GM19043 (cell line): Measurements from ENCODE around the gene CGNL1.

Experiments
- ATAC-seq: cut with Tn5 transposase; IDR thresholded peaks from one replicate; pipeline ENCODE4 v1.9.1; 2021; ENCODE audit warnings: low read depth; ENCODE audit not compliant: unreplicated experiment

Gene CGNL1

DNA sequence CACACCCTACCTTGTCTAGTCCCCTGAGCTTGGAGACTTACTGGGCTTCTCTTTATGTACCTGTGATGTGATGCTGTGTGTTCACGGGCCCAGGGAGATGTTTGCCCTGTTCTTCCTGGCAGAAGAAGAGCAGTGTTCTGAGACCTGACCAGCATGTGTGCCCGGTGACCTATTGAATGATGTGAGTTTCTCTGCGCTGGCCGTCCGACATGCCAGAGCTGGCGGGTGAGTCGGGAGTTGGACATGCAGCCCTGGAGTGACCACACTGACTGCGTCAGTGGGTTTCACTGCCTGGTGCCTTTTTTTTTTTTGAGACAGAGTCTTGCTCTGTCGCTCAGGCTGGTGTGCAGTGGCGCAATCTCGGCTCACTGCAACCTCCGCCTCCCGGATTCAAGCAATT lies 42.3 kb downstream of the CGNL1 start:
- ATAC-seq, result no peak

DNA sequence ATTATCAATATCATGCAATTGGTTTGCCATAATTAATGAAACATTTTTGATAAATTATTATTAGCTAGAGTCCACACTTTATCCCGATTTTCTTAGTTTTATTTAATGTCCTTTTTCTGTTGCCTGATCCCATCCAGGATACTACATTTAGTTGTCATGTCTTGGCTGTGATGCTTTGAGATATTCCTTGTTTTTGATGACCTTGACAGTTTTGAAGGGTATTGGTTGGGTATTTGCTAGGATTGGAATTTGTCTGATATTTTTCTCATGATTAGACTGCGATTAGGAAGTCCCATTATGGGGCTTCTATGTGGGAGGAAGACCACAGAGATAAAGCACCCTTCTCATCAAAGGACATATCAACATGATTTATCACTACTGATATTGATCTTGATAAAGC lies 43.0 kb downstream of the CGNL1 start:
- no peak for ATAC-seq

- no peak for ATAC-seq
These were observed 44.8 kb downstream of the CGNL1 start for GRCh38 chr15:57421110-57421509.

DNA sequence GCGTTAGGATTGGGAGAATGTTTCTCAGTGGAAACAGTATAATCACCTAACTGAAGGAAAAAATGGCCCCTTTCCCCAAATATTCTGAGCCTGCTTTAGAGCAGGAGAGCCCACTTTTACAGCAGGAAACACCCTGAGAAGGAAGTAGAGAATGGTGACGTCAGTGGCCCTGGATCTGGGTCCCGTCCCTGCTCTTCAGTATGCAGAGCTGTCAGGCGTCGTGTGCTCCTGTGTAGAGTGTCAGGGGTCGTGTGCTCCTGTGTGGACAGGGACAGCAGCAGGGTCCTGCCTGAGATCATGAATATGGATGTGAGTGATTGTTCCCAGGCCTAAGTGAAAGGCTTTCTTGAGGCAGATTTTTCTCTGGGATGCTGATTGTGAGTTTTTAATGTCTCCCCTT lies 45.2 kb downstream of the CGNL1 start:
- ATAC-seq, result no peak

DNA sequence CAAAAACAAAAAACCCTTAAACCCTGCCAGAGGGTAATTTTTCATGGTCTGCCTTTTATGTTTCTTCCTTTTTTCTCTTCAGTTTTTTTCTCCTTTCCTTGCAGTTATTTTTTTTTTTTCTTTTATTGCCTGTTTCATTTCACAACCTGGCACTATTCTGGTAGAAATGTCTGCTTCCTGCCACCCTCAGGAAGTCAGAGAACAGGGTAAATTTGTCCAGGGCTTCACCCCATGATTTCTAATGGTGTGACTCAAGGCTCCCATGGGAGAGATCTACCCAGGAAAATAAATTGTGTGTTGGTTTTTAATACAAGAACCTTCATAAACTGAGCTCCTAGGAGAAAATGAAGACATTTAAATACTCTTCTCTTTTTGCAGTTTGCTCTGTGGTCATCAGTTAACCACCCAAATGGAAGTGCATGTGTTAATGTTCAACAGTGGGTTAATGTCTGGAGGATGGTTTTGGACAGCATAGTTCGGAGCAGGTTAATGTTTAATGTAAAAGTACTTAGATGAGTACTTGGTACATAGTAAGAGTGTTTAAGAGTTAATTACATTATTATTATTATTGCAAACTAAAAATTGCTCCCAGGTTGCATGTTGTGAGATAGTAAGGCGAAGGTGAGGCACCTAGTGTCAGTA lies 45.9 kb downstream of the CGNL1 start:
- peak; percentile 96 for ATAC-seq

GRCh38 chr15:57423599-57424140 lies 47.4 kb downstream of the CGNL1 start:
- no peak for ATAC-seq

GRCh38 chr15:57424628-57425405 lies 48.5 kb downstream of the CGNL1 start:
- ATAC-seq, result no peak

DNA sequence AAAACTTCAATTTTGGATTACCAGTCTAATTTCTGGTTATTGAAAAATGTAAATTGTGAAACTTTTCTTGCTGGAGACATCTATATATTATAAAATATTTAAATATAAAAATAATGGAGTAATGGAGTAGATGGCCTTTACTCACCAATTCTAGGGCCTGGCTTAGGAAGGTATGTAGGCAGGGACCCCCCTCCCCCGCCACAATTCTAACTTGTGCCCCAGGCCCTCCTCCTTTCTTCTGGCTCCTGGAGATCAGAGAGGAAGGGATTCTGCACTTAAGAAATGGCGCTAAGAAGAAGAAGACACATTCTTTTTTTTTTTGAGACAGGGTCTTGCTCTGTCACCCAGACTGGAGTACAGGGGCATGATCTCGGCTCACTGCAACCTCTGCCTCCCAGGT lies 49.5 kb downstream of the CGNL1 start:
- ATAC-seq, result no peak

DNA sequence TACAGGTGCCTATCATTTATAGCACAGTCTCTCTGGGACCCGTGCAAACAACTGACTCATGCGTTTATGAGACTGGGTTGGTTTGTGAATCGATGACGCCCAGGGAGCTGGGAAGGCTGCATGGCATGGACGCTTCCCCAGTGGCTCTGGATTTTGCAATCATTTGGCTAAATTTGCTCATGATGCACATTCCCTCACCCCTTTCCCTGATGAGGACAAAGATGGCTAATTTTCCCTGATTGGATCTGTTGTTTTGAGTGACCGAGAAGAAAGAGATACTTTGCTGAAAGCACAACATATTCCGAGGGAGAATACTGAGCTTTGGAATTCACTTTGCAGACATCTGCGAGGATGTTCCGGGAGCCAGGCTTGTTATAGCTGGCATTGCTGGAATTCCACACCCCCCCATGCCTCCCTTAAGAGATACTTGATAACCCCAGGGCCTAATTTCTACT lies 51.1 kb downstream of the CGNL1 start:
- no peak for ATAC-seq

GRCh38 chr15:57432141-57432741 lies 55.9 kb downstream of the CGNL1 start:
- ATAC-seq, result no peak

- no peak for ATAC-seq
These were observed 59.9 kb downstream of the CGNL1 start for GRCh38 chr15:57436166-57436565.

DNA sequence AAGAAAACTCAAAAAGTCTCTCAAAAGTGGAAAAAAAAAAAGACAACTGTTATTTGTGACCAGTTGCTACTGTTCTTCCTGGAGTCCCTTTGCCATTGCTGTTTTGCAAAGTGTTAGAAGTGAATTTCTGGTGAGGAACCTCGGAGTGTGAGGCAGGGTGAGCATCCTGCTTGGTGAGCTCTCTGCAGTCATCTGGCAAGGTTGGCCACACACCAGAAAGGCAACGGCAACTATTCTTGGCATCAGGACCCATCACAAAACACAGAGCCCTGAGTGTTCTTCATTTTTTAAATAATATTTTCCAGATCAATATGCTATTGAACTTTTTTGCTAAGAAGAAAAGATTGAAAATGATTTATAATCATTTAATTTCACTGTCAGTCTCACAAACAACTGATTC lies 60.7 kb downstream of the CGNL1 start:
- no peak for ATAC-seq

GRCh38 chr15:57437564-57437963 lies 61.3 kb downstream of the CGNL1 start:
- ATAC-seq, result no peak

DNA sequence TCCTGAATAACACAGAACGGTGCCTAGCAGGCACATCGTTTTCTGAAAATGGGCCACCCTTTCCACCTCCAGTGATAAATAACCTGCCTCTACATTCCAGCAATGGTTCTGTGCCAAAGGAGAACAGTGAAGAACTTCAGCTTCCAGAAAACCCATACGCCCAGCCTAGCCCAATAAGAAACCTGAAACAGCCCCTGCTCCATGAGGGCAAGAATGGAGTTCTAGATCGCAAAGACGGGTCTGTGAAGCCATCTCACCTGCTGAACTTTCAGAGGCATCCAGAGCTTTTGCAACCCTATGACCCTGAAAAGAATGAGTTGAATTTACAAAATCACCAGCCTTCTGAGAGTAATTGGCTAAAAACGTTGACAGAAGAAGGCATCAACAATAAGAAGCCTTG lies 61.9 kb downstream of the CGNL1 start:
- no peak for ATAC-seq

DNA sequence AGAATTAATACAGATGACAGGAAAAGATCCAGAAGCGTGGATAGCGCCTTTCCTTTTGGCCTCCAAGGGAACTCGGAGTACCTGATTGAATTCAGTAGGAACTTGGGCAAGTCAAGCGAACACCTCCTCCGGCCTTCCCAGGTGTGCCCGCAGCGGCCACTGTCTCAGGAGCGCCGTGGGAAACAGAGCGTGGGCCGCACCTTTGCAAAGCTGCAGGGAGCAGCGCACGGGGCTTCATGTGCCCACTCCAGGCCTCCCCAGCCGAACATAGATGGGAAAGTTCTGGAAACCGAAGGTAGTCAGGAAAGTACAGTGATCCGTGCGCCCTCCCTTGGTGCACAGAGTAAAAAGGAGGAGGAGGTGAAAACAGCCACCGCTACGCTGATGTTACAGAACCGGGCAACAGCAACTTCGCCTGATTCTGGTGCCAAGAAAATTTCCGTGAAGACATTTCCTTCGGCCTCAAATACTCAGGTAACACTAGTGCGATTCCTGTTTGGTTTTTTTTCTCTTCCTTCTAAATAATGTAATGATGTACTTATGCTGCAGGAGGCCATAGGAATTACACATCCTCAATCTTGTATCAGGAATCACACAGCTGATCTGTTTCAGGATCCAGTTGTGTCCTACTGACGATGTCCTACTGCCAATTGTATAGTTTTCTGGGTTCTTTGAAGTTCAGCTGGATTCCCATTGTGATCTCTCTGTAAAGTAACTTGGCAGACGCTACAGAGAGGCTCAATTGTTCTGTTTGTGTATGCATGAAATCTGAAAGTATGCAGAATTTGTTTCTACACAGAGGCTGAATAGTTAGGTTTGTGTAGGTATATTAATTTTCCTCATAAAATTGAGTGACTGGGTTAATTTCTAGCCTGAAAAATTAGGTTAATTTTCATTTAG lies 63.1 kb downstream of the CGNL1 start:
- no peak for ATAC-seq

- ATAC-seq, result no peak
These were observed 63.9 kb downstream of the CGNL1 start for GRCh38 chr15:57440167-57440566.

DNA sequence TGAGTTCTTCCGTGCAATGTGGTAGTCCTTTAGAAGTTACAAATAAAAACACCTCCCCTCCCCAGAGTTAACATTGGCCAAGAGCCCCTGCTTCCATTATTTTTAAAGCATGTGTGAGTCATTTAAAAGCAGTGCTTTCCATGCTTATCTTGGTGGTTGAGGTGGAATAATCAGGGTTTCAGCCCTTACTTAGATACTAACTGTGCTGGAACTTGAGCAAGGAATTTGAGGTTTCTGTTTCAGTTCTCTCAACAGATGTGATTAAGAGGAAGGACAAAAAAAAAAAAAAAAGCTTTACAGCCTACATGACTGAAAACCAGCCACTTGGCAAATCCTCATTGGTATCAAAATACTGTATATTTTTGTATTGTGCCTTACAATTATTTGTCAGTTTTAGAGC lies 64.5 kb downstream of the CGNL1 start:
- no peak for ATAC-seq

DNA sequence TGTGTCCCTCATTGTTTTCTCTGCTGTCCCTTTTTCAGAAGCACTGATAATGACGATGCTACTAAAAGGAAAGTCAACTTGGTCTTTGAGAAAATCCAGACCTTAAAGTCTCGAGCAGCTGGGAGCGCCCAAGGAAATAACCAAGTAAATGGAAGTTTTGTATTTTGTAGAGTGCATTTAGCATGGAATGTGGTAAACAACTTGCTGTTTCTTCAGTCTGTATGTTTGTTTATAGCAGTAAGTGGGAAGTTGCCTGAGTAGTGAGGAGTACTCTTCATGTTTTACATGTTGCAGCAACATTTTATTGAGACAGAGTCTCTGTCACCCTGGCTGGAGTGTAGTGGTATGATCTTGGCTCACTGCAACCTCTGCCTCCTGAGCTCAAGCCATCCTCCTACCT lies 66.0 kb downstream of the CGNL1 start:
- no peak for ATAC-seq

GRCh38 chr15:57443486-57443885 lies 67.2 kb downstream of the CGNL1 start:
- no peak for ATAC-seq

DNA sequence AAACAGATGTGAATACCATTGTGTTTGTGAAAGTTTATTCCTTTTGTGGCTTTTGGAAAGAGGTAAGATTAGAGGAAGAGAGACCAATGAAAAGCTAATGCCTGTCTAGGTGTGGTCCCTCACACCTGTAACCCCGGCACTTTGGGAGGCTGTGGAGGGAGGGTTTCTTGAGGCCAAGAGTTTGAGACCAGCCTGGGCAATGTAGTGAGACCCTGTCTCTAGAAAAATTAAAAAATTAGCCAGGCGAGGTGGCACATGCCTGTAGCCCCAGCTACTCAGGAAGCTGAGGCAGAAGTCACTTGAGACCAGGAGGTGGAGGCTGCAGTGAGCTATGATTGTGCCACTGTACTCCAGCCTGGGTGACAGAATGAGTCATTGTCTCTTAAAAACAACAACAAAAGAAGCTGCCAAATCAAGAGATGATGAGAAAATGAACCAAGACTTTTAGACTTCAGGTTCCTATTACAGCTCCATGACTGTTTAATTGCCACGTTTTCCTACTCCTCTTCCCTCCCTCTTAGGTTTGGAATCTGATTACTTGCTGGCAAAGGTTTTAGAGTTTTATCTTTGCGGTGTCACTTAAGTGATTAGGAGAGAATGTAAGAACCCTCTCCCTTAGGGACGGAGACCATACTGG lies 68.7 kb downstream of the CGNL1 start:
- no peak for ATAC-seq
